IMR-90 (cell line): Measurements from ENCODE around the gene FMO5.

Experiments used
- BHLHE40 ChIP-seq: fragments of 150-350 bp; IDR thresholded peaks from 2 replicates; pipeline ENCODE4 v1.6.1; 2016; ENCODE audit warnings: mild to moderate bottlenecking, low read depth, low read length
- CEBPB ChIP-seq: IDR thresholded peaks from 2 replicates; pipeline ENCODE4 v1.6.1; 2012; ENCODE audit warnings: low read depth, low read length, improper control_type of control experiment
- CHD1 ChIP-seq: IDR thresholded peaks from 2 replicates; pipeline ENCODE4 v1.6.1; 2012; ENCODE audit warnings: low read depth, low read length, improper control_type of control experiment
- CTCF ChIP-seq: conservative IDR thresholded peaks from 2 replicates; pipeline ENCODE4 v1.5.1; 2012; ENCODE audit warnings: mild to moderate bottlenecking, low read depth, low read length, improper control_type of control experiment
- ELK1 ChIP-seq: fragments of 150-350 bp; IDR thresholded peaks from 2 replicates; pipeline ENCODE4 v1.6.1; 2016; ENCODE audit warnings: low read depth, mild to moderate bottlenecking, low read length, moderate library complexity, borderline replicate concordance
- FOS ChIP-seq: fragments of 150-350 bp; IDR thresholded peaks from 2 replicates; pipeline ENCODE4 v1.6.1; 2016; ENCODE audit warnings: low read depth, low read length
- MAFK ChIP-seq: IDR thresholded peaks from 2 replicates; pipeline ENCODE4 v1.6.1; 2012; ENCODE audit warnings: low read depth, low read length, improper control_type of control experiment
- MAZ ChIP-seq: IDR thresholded peaks from 2 replicates; pipeline ENCODE4 v1.6.1; 2012; ENCODE audit warnings: low read depth, mild to moderate bottlenecking, low read length, improper control_type of control experiment, moderate library complexity, borderline replicate concordance
- MXI1 ChIP-seq: IDR thresholded peaks from 2 replicates; pipeline ENCODE4 v1.6.1; 2012; ENCODE audit warnings: low read depth, mild to moderate bottlenecking, low read length, moderate library complexity, borderline replicate concordance
- POLR2A ChIP-seq: IDR thresholded peaks from 2 replicates; pipeline ENCODE4 v1.6.1; 2012; ENCODE audit warnings: mild to moderate bottlenecking, low read depth, low read length
- RCOR1 ChIP-seq: IDR thresholded peaks from 2 replicates; pipeline ENCODE4 v1.6.1; 2012; ENCODE audit warnings: mild to moderate bottlenecking, low read length, improper control_type of control experiment; ENCODE audit not compliant: insufficient replicate concordance
- SMC3 ChIP-seq: fragments of 150-350 bp; IDR thresholded peaks from 2 replicates; pipeline ENCODE4 v1.6.1; 2016; ENCODE audit warnings: low read depth, mild to moderate bottlenecking, antibody characterized with exemption, low read length, moderate library complexity
- USF2 ChIP-seq: fragments of 150-350 bp; IDR thresholded peaks from 2 replicates; pipeline ENCODE4 v1.6.1; 2017; ENCODE audit warnings: mild to moderate bottlenecking, antibody characterized with exemption, low read length, low read depth

GRCh38 chr1:147273409-147274336, 48.5 kb upstream of the FMO5 start:
- TF ChIP-seq MXI1 (peak; percentile 64; the same call in 1 of the 2 replicates), POLR2A (no peak), CTCF (peak; percentile 59), MAFK (no peak), MAZ (no peak), CEBPB (peak; percentile 87), USF2 (peak; percentile 50; the same call in 1 of the 2 replicates), SMC3 (peak; percentile 54), BHLHE40 (no peak), FOS (peak; percentile 81; the same call in 1 of the 2 replicates), CHD1 (no peak), RCOR1 (no peak), ELK1 (no peak)
